Activated naive CD8-positive, alpha-beta T cell treated with anti-CD3 and anti-CD28 coated beads, Interleukin-2, amount 10 ng/mL, durations not matched to agents 7 days and 5 days (primary cell): ENCODE data around the gene ANGPTL2. TPM values are rescaled to one million over a fixed set of nuclear protein-coding genes. Genes with fewer than 3 reads are reported as not detected.

Experiments used
- ATAC-seq: fragments of 150-1000 bp; cut with Tn5 transposase; one replicate; pipeline ENCODE4 v1.10.0; 2021; ENCODE audit warnings: low read depth, moderate library complexity
- POLR2A ChIA-PET: fragments of 350-600 bp; sonication (Branson Sonifier 250); formaldehyde crosslinking; loops from one replicate; lab custom pipeline; 2021; ENCODE audit warnings: antibody characterized with exemption; lab: Charles Lee
- DNase-seq: peaks from one replicate; pipeline ENCODE4 v3.0.0; 2021
- H3K27ac Mint-ChIP-seq: one replicate; pipeline ENCODE4 v1.8.0; 2022; ENCODE audit warnings: mild to moderate bottlenecking, mixed read lengths
- H3K27me3 Mint-ChIP-seq: one replicate; pipeline ENCODE4 v1.8.0; 2022; ENCODE audit warnings: mild to moderate bottlenecking, moderate library complexity, mixed read lengths
- H3K36me3 Mint-ChIP-seq: one replicate; pipeline ENCODE4 v1.8.0; 2021; ENCODE audit warnings: mild to moderate bottlenecking, mixed read lengths
- H3K4me1 Mint-ChIP-seq: one replicate; pipeline ENCODE4 v1.8.0; 2021; ENCODE audit warnings: mixed read lengths
- H3K4me3 Mint-ChIP-seq: one replicate; pipeline ENCODE4 v1.8.0; 2022; ENCODE audit warnings: mild to moderate bottlenecking, moderate library complexity, mixed read lengths
- H3K9me3 Mint-ChIP-seq: one replicate; pipeline ENCODE4 v1.8.0; 2021; ENCODE audit warnings: mixed read lengths
- total RNA-seq, 2 experiments: library from RNA; stranded (reverse); gene quantifications; one replicate each; pipeline ENCODE4 v1.2.3, GENCODE V29; 2021

ANGPTL2 gene
- total RNA-seq, 2 experiments from 2014 or later, result not detected

GRCh38 chr9:127112735-127113161 lies 9.7 kb downstream of the ANGPTL2 start:
- no peak for DNase-seq
- POLR2A ChIA-PET, result no interaction called here
- H3K4me1 Mint-ChIP-seq, result peaks cover 19% of the 10 kb centered on the region
- H3K27me3 Mint-ChIP-seq, result peaks cover 4% of the 10 kb centered on the region
- no peak overlapping the region for H3K27ac Mint-ChIP-seq
- ATAC-seq, result no peak
- H3K9me3 Mint-ChIP-seq, result no peaks in the 10 kb centered on the region
- H3K4me3 Mint-ChIP-seq, result no peak overlapping the region
- peaks cover 1% of the 10 kb centered on the region for H3K36me3 Mint-ChIP-seq

GRCh38 chr9:127112056-127112455 lies 10.4 kb downstream of the ANGPTL2 start:
- POLR2A ChIA-PET, result no interaction called here
- no peak overlapping the region for H3K4me3 Mint-ChIP-seq
- ATAC-seq (no peak), DNase-seq (no peak)
- H3K9me3 Mint-ChIP-seq, result no peaks in the 10 kb centered on the region
- H3K4me1 Mint-ChIP-seq, result peaks cover 17% of the 10 kb centered on the region
- H3K27ac Mint-ChIP-seq, result no peak overlapping the region
- H3K36me3 Mint-ChIP-seq, result peaks cover 1% of the 10 kb centered on the region
- H3K27me3 Mint-ChIP-seq, result peaks cover 4% of the 10 kb centered on the region

- DNase-seq, result no peak
- Mint-ChIP-seq H3K4me1 (no peaks in the 10 kb centered on the region), H3K4me3 (no peak overlapping the region), H3K36me3 (no peaks in the 10 kb centered on the region), H3K27ac (no peak overlapping the region), H3K27me3 (peaks cover 4% of the 10 kb centered on the region), H3K9me3 (no peaks in the 10 kb centered on the region)
- ATAC-seq, result no peak
- POLR2A ChIA-PET, result no interaction called here
Measured at GRCh38 chr9:127109212-127109711, 13.2 kb downstream of the ANGPTL2 start.

GRCh38 chr9:127107929-127108876 lies 14.2 kb downstream of the ANGPTL2 start:
- Mint-ChIP-seq H3K4me3 (no peak overlapping the region), H3K27me3 (peaks cover 4% of the 10 kb centered on the region), H3K4me1 (no peaks in the 10 kb centered on the region), H3K9me3 (no peaks in the 10 kb centered on the region), H3K27ac (no peak overlapping the region), H3K36me3 (no peaks in the 10 kb centered on the region)
- DNase-seq, result no peak
- no peak for ATAC-seq
- POLR2A ChIA-PET, result no interaction called here

GRCh38 chr9:127107171-127107928 lies 15.1 kb downstream of the ANGPTL2 start:
- no peaks in the 10 kb centered on the region for H3K4me1 Mint-ChIP-seq
- H3K36me3 Mint-ChIP-seq, result no peaks in the 10 kb centered on the region
- ATAC-seq (no peak), DNase-seq (no peak)
- H3K27me3 Mint-ChIP-seq, result peaks cover 4% of the 10 kb centered on the region
- no peak overlapping the region for H3K27ac Mint-ChIP-seq
- POLR2A ChIA-PET, result no interaction called here
- H3K9me3 Mint-ChIP-seq, result no peaks in the 10 kb centered on the region
- H3K4me3 Mint-ChIP-seq, result no peak overlapping the region

- POLR2A ChIA-PET, result no interaction called here
- H3K27ac Mint-ChIP-seq, result no peak overlapping the region
- H3K27me3 Mint-ChIP-seq, result peaks cover 4% of the 10 kb centered on the region
Measured at GRCh38 chr9:127106466-127106855, 16.0 kb downstream of the ANGPTL2 start.

GRCh38 chr9:127105805-127106465 lies 16.5 kb downstream of the ANGPTL2 start:
- Mint-ChIP-seq H3K27ac (no peak overlapping the region), H3K36me3 (no peaks in the 10 kb centered on the region), H3K4me1 (no peaks in the 10 kb centered on the region), H3K4me3 (no peak overlapping the region), H3K9me3 (no peaks in the 10 kb centered on the region), H3K27me3 (peaks cover 4% of the 10 kb centered on the region)
- ATAC-seq (no peak), DNase-seq (no peak)
- POLR2A ChIA-PET, result no interaction called here

More at GRCh38 chr9:127106466-127106855, 16.0 kb downstream of the ANGPTL2 start:
- no peaks in the 10 kb centered on the region for H3K36me3 Mint-ChIP-seq
- no peak overlapping the region for H3K4me3 Mint-ChIP-seq
- no peaks in the 10 kb centered on the region for H3K4me1 Mint-ChIP-seq
- DNase-seq, result no peak
- no peak for ATAC-seq
- H3K9me3 Mint-ChIP-seq, result no peaks in the 10 kb centered on the region

- no peak overlapping the region for H3K4me3 Mint-ChIP-seq
- no peaks in the 10 kb centered on the region for H3K4me1 Mint-ChIP-seq
- DNase-seq (no peak), ATAC-seq (no peak)
- H3K27me3 Mint-ChIP-seq, result peaks cover 3% of the 10 kb centered on the region
- no peak overlapping the region for H3K27ac Mint-ChIP-seq
- no peaks in the 10 kb centered on the region for H3K9me3 Mint-ChIP-seq
- POLR2A ChIA-PET, result no interaction called here
- H3K36me3 Mint-ChIP-seq, result no peaks in the 10 kb centered on the region
Measured at GRCh38 chr9:127104581-127105311, 17.7 kb downstream of the ANGPTL2 start.

- Mint-ChIP-seq H3K4me1 (no peaks in the 10 kb centered on the region), H3K27me3 (peaks cover 2% of the 10 kb centered on the region), H3K27ac (no peak overlapping the region), H3K9me3 (no peaks in the 10 kb centered on the region), H3K36me3 (no peaks in the 10 kb centered on the region), H3K4me3 (no peak overlapping the region)
- ATAC-seq (no peak), DNase-seq (no peak)
- POLR2A ChIA-PET, result no interaction called here
Measured at GRCh38 chr9:127102788-127103187, 19.6 kb downstream of the ANGPTL2 start.

GRCh38 chr9:127102176-127102575 lies 20.3 kb downstream of the ANGPTL2 start:
- no peak overlapping the region for H3K27ac Mint-ChIP-seq
- H3K36me3 Mint-ChIP-seq, result no peaks in the 10 kb centered on the region
- DNase-seq, result no peak
- no peak overlapping the region for H3K4me3 Mint-ChIP-seq
- no peak for ATAC-seq
- no peaks in the 10 kb centered on the region for H3K4me1 Mint-ChIP-seq
- POLR2A ChIA-PET, result no interaction called here
- peaks cover 4% of the 10 kb centered on the region for H3K27me3 Mint-ChIP-seq
- H3K9me3 Mint-ChIP-seq, result no peaks in the 10 kb centered on the region

- Mint-ChIP-seq H3K4me3 (no peak overlapping the region), H3K27ac (no peak overlapping the region), H3K36me3 (no peaks in the 10 kb centered on the region), H3K27me3 (peaks cover 10% of the 10 kb centered on the region), H3K9me3 (no peaks in the 10 kb centered on the region), H3K4me1 (no peaks in the 10 kb centered on the region)
- DNase-seq (no peak), ATAC-seq (no peak)
- POLR2A ChIA-PET, result no interaction called here
Measured at GRCh38 chr9:127099664-127100063, 22.8 kb downstream of the ANGPTL2 start.

GRCh38 chr9:127098916-127099553 lies 23.4 kb downstream of the ANGPTL2 start:
- POLR2A ChIA-PET, result no interaction called here

More at GRCh38 chr9:127098916-127099553, 23.4 kb downstream of the ANGPTL2 start:
- H3K27ac Mint-ChIP-seq, result no peak overlapping the region
- no peak overlapping the region for H3K4me3 Mint-ChIP-seq
- ATAC-seq, result no peak
- H3K36me3 Mint-ChIP-seq, result no peaks in the 10 kb centered on the region
- no peak for DNase-seq
- no peaks in the 10 kb centered on the region for H3K9me3 Mint-ChIP-seq
- peaks cover 10% of the 10 kb centered on the region for H3K27me3 Mint-ChIP-seq
- no peaks in the 10 kb centered on the region for H3K4me1 Mint-ChIP-seq
